Liver (tissue), 9 donors: Measurements from ENCODE around the gene TLE3. TPM values are rescaled to one million over a fixed set of nuclear protein-coding genes. Genes with fewer than 3 reads are reported as not detected.

Experiments
- DNase-seq: peaks from one replicate; pipeline ENCODE4 v3.0.0-alpha.2; 2017; ENCODE audit warnings: low spot score
- H3K27ac ChIP-seq, 2 donors: one replicate each; pipeline ENCODE4 v1.7.0; 2013; ENCODE audit warnings: inconsistent platforms in 2 of 2, low read length in 2 of 2, control low read depth in 1 of 2, low read depth in 1 of 2, mild to moderate bottlenecking in 1 of 2
- H3K27me3 ChIP-seq, 4 donors: one replicate each; pipeline versions ENCODE4 v1.6.1 to v1.7.0; 2013; ENCODE audit warnings: low read length in 3 of 4, inconsistent platforms in 1 of 4, mild to moderate bottlenecking in 1 of 4, moderate library complexity in 1 of 4; ENCODE audit not compliant: control insufficient read depth in 4 of 4, insufficient read depth in 4 of 4
- H3K36me3 ChIP-seq, 4 donors: one replicate each; pipeline versions ENCODE4 v1.6.1 to v1.7.0; 2013; ENCODE audit warnings: low read length in 3 of 4, mild to moderate bottlenecking in 3 of 4, low read depth in 1 of 4, moderate library complexity in 1 of 4; ENCODE audit not compliant: control insufficient read depth in 4 of 4, insufficient read depth in 3 of 4
- H3K4me1 ChIP-seq, 4 donors: one replicate each; pipeline versions ENCODE4 v1.6.1 to v1.7.0; 2013; ENCODE audit warnings: low read length in 3 of 4, mild to moderate bottlenecking in 3 of 4, moderate library complexity in 1 of 4; ENCODE audit not compliant: control insufficient read depth in 4 of 4, insufficient read depth in 4 of 4
- H3K4me3 ChIP-seq, 3 donors: one replicate each; pipeline versions ENCODE4 v1.6.1 to v1.7.0; 2013; ENCODE audit warnings: low read length in 3 of 3, control low read depth in 1 of 3, low read depth in 1 of 3, mild to moderate bottlenecking in 1 of 3
- H3K9ac ChIP-seq, 2 donors: one replicate each; pipeline ENCODE4 v1.7.0; 2013; ENCODE audit warnings: low read length in 2 of 2, mild to moderate bottlenecking in 2 of 2, moderate library complexity in 2 of 2, control low read depth in 1 of 2, low read depth in 1 of 2
- H3K9me3 ChIP-seq, 4 donors: one replicate each; pipeline versions ENCODE4 v1.6.1 to v1.7.0; 2013; ENCODE audit warnings: low read length in 3 of 4; ENCODE audit not compliant: control insufficient read depth in 4 of 4
- ATF3 ChIP-seq: IDR thresholded peaks from 2 replicates; pipeline ENCODE4 v1.6.1; 2016; ENCODE audit warnings: antibody characterized with exemption
- EGR1 ChIP-seq, 2 donors: IDR thresholded peaks; 2 replicates each; pipeline ENCODE4 v1.6.1; 2016 to 2018; ENCODE audit warnings: antibody characterized with exemption in 2 of 2, low read depth in 2 of 2
- FOXA1 ChIP-seq: IDR thresholded peaks from 2 replicates; pipeline ENCODE4 v1.6.1; 2016; ENCODE audit warnings: antibody characterized with exemption
- FOXA2 ChIP-seq: IDR thresholded peaks from 2 replicates; pipeline ENCODE4 v1.6.1; 2016; ENCODE audit warnings: antibody characterized with exemption
- GABPA ChIP-seq, 2 donors: IDR thresholded peaks in 1 of 2; conservative IDR thresholded peaks in 1 of 2; 2 replicates each; pipeline ENCODE4 v1.6.1; 2016; ENCODE audit warnings: antibody characterized with exemption in 2 of 2, mild to moderate bottlenecking in 1 of 2, moderate library complexity in 1 of 2
- HNF4A ChIP-seq, 2 donors: conservative IDR thresholded peaks; 2 replicates each; pipeline ENCODE4 v1.6.1; 2016; ENCODE audit warnings: antibody characterized with exemption in 2 of 2, mild to moderate bottlenecking in 2 of 2
- HNF4G ChIP-seq: IDR thresholded peaks from 2 replicates; pipeline ENCODE4 v1.6.1; 2016; ENCODE audit warnings: antibody characterized with exemption
- JUND ChIP-seq, 2 donors: IDR thresholded peaks; 2 replicates each; pipeline ENCODE4 v1.6.1; 2016; ENCODE audit warnings: antibody characterized with exemption in 2 of 2
- NR2F2 ChIP-seq: IDR thresholded peaks from 2 replicates; pipeline ENCODE4 v1.6.1; 2016; ENCODE audit warnings: antibody characterized with exemption
- RAD21 ChIP-seq, 2 donors: IDR thresholded peaks; 2 replicates each; pipeline ENCODE4 v1.6.1; 2016; ENCODE audit warnings: antibody characterized with exemption in 2 of 2, mild to moderate bottlenecking in 2 of 2
- RXRA ChIP-seq, 2 donors: IDR thresholded peaks; 2 replicates each; pipeline ENCODE4 v1.6.1; 2017 to 2018; ENCODE audit warnings: antibody characterized with exemption in 2 of 2, mild to moderate bottlenecking in 1 of 2
- TAF1 ChIP-seq: conservative IDR thresholded peaks from 2 replicates; pipeline ENCODE4 v1.6.1; 2016; ENCODE audit warnings: antibody characterized with exemption, mild to moderate bottlenecking
- YY1 ChIP-seq: IDR thresholded peaks from 2 replicates; pipeline ENCODE4 v1.6.1; 2016; ENCODE audit warnings: antibody characterized with exemption, mild to moderate bottlenecking
- ZBTB33 ChIP-seq: IDR thresholded peaks from 2 replicates; pipeline ENCODE4 v1.6.1; 2016; ENCODE audit warnings: antibody characterized with exemption
- WGBS: extraction: QIAGEN DNeasy Blood & Tissue Kit; methylation state at CpG from one replicate; pipeline ENCODE4 v1.1.7; 2013; 5-methylcytosine and 5-hydroxymethylcytosine counted together
- polyA plus RNA-seq, 2 donors: library from polyadenylated mRNA; stranded (reverse) in 1 of 2; unstranded in 1 of 2; fragments of 200-250 nt in 1 of 2; fragments of >200 nt in 1 of 2; fragmentation: Nextera tagmentation in 1 of 2; extraction: Ambion mirVana in 1 of 2; gene quantifications; one replicate each; pipeline versions ENCODE4 v1.2.1 to v1.2.3, GENCODE V29; 2013 to 2015
- total RNA-seq, 2 donors: library from RNA; depleted of rRNA; stranded (reverse); fragments of >200 nt; gene quantifications; one replicate each; pipeline ENCODE4 v1.2.3, GENCODE V29; 2014
- TF ChIP-seq, protein P1 (sequence below): IDR thresholded peaks from 2 replicates; pipeline ENCODE4 v1.6.1; 2016; ENCODE audit warnings: antibody characterized with exemption, mild to moderate bottlenecking
- TF ChIP-seq, protein P2 (sequence below): fragments of 150-350 bp; IDR thresholded peaks from 2 replicates; pipeline ENCODE4 v1.5.1; 2017; ENCODE audit warnings: improper control_type of control experiment, low read depth, low read length; ENCODE audit not compliant: missing input control
- TF ChIP-seq, protein P3 (sequence below): IDR thresholded peaks from 2 replicates; pipeline ENCODE4 v1.6.1; 2016; ENCODE audit warnings: antibody characterized with exemption
- donor health status: healthy.
- donor health status: healthy.
- donor health status: healthy.
- donor health status: healthy.
- donor health status: healthy.

Gene TLE3
- total and polyA plus RNA-seq, 4 donors: 1.2 to 13.7 (median 8.5) TPM

DNA sequence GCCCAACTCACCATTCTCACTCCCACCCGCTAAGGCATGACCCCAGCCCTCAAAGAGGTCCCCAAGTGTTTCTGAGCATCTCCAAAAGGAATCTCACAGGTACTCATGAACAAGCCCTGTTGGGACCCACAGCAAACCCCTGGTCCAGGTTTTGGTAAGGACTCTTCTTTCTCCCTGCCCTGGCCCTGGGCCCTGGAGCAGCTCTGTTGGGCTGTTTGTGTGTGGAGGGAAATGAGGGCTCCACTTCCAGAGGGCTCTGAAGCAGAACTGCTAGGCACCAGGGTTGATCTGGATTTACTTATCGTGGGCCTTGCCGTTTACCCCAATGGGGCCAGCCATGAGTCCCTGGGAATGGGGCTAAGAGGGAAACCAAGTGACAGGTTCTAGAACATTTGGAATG is 92.9 kb downstream of the TLE3 start:
- TF ChIP-seq TAF1 (no peak), RXRA (IDR thresholded peaks at IDR 0.05) (no peak), NR2F2 (no peak)
- TF ChIP-seq, protein P1, sequence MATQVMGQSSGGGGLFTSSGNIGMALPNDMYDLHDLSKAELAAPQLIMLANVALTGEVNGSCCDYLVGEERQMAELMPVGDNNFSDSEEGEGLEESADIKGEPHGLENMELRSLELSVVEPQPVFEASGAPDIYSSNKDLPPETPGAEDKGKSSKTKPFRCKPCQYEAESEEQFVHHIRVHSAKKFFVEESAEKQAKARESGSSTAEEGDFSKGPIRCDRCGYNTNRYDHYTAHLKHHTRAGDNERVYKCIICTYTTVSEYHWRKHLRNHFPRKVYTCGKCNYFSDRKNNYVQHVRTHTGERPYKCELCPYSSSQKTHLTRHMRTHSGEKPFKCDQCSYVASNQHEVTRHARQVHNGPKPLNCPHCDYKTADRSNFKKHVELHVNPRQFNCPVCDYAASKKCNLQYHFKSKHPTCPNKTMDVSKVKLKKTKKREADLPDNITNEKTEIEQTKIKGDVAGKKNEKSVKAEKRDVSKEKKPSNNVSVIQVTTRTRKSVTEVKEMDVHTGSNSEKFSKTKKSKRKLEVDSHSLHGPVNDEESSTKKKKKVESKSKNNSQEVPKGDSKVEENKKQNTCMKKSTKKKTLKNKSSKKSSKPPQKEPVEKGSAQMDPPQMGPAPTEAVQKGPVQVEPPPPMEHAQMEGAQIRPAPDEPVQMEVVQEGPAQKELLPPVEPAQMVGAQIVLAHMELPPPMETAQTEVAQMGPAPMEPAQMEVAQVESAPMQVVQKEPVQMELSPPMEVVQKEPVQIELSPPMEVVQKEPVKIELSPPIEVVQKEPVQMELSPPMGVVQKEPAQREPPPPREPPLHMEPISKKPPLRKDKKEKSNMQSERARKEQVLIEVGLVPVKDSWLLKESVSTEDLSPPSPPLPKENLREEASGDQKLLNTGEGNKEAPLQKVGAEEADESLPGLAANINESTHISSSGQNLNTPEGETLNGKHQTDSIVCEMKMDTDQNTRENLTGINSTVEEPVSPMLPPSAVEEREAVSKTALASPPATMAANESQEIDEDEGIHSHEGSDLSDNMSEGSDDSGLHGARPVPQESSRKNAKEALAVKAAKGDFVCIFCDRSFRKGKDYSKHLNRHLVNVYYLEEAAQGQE: no peak
- no peaks in the 10 kb centered on the region for H3K36me3 ChIP-seq
- DNase-seq: no peak
- peaks cover 4 to 9% (median 4%) of the 10 kb centered on the region in 4 donors for H3K9me3 ChIP-seq
- H3K4me3 ChIP-seq: no peak overlapping the region
- no peak overlapping the region for H3K9ac ChIP-seq
- H3K27ac ChIP-seq: no peak overlapping the region
- WGBS: 99% methylated on average over 3 of the region's 3 CpGs
- peaks cover 3 to 23% (median 17%) of the 10 kb centered on the region in 4 donors for H3K4me1 ChIP-seq
- H3K27me3 ChIP-seq: no peaks in the 10 kb centered on the region

- no peaks in the 10 kb centered on the region for H3K36me3 ChIP-seq
- H3K27ac ChIP-seq: no peak overlapping the region
- WGBS: 94% methylated on average over 2 of the region's 2 CpGs
- peaks cover 3 to 24% (median 17%) of the 10 kb centered on the region in 4 donors for H3K4me1 ChIP-seq
- H3K9me3 ChIP-seq: peaks cover 4 to 9% (median 4%) of the 10 kb centered on the region in 4 donors
- H3K4me3 ChIP-seq: no peak overlapping the region
- H3K27me3 ChIP-seq: no peaks in the 10 kb centered on the region
- no peak overlapping the region for H3K9ac ChIP-seq
- DNase-seq: no peak
- TF ChIP-seq RXRA (IDR thresholded peaks at IDR 0.05) (no peak), YY1 (no peak), HNF4A (conservative IDR thresholded peaks at IDR 0.05) (no peak), FOXA2 (no peak), FOXA1 (no peak), RAD21 (IDR thresholded peaks at IDR 0.05) (no peak), ATF3 (no peak)
- TF ChIP-seq, protein P2, sequence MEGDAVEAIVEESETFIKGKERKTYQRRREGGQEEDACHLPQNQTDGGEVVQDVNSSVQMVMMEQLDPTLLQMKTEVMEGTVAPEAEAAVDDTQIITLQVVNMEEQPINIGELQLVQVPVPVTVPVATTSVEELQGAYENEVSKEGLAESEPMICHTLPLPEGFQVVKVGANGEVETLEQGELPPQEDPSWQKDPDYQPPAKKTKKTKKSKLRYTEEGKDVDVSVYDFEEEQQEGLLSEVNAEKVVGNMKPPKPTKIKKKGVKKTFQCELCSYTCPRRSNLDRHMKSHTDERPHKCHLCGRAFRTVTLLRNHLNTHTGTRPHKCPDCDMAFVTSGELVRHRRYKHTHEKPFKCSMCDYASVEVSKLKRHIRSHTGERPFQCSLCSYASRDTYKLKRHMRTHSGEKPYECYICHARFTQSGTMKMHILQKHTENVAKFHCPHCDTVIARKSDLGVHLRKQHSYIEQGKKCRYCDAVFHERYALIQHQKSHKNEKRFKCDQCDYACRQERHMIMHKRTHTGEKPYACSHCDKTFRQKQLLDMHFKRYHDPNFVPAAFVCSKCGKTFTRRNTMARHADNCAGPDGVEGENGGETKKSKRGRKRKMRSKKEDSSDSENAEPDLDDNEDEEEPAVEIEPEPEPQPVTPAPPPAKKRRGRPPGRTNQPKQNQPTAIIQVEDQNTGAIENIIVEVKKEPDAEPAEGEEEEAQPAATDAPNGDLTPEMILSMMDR: no peak
- TF ChIP-seq, protein P3, sequence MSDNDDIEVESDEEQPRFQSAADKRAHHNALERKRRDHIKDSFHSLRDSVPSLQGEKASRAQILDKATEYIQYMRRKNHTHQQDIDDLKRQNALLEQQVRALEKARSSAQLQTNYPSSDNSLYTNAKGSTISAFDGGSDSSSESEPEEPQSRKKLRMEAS: no peak
These were observed 94.8 kb downstream of the TLE3 start for GRCh38 chr15:70002897-70003296.

- no peak overlapping the region for H3K4me3 ChIP-seq
- peaks cover 4 to 9% (median 4%) of the 10 kb centered on the region in 4 donors for H3K9me3 ChIP-seq
- no peak overlapping the region for H3K27ac ChIP-seq
- WGBS: 56% methylated on average over 4 of the region's 4 CpGs
- H3K4me1 ChIP-seq: peaks cover 3 to 35% (median 24%) of the 10 kb centered on the region in 4 donors
- H3K36me3 ChIP-seq: no peaks in the 10 kb centered on the region
- no peak for DNase-seq
- H3K27me3 ChIP-seq: no peaks in the 10 kb centered on the region
- no peak overlapping the region for H3K9ac ChIP-seq
- no peak for TF ChIP-seq RAD21 (IDR thresholded peaks at IDR 0.05)
- TF ChIP-seq ZBTB33: no peak
- TF ChIP-seq HNF4A (conservative IDR thresholded peaks at IDR 0.05): no peak
- TF ChIP-seq, protein P1: no peak
- TF ChIP-seq GABPA (IDR thresholded peaks at IDR 0.05 in 1 of 2, conservative IDR thresholded peaks at IDR 0.05 in 1 of 2): no peak
- no peak for TF ChIP-seq NR2F2
- TF ChIP-seq HNF4G: no peak
- TF ChIP-seq EGR1 (IDR thresholded peaks at IDR 0.05; ENCODE audit: low read depth in 2 of 2): no peak
- no peak for TF ChIP-seq FOXA2
- TF ChIP-seq JUND (IDR thresholded peaks at IDR 0.05): no peak
These were observed 95.9 kb downstream of the TLE3 start for GRCh38 chr15:70001859-70002258.
